GM20000 (cell line): ENCODE data around the gene ARF1.

ENCODE experiments used
- DNase-seq: peaks from one replicate; pipeline ENCODE4 v3.0.0; 2012; ENCODE audit warnings: low spot score
- TF ChIP-seq, protein P1 (sequence below): IDR thresholded peaks from 2 replicates; pipeline ENCODE4 v1.5.1; 2012; ENCODE audit warnings: mild to moderate bottlenecking, control low read depth; ENCODE audit errors: extremely low read depth, missing control alignments

The ARF1 gene

DNA sequence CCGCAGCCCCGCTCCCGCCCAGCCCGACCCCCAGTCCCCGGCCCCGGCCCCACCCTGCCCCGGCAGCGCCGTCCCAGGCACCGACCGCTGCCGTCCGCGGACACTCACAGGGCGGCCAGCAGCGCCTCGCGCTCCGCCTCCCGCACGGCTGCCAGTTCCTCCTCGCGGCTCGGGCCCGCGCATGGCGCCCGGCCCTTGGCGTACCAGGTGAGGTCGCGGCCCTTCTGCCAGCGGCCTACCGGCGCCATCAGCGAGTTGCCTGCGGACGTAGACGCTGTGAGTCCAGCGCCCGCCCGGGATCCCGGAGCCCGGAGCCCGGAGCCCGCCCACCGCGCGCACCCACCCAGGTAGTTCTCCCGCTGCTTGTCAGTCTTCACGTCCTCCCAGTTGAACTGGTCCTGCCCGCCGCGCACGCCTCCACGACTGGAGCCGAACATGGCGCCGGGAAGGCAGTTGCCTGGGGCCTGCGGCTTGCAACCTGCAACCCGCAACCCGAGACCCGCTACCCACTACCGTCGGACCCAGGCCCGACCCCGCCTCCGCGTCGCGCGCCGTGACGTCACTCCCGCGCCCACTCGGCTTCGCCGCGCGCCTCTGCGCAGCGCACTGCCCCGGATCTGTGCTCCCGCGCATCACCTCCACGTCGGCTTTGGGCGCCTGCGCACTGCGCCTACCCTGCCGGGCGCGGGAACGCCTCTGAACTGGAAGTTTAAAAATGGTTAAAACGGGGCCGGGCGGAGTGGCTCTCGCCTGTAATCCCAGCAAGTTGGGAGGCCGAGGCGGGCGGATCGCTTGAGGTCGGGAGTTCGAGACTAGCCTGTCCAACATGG lies 20.5 kb downstream of the ARF1 start, which contains the start of gene C1orf35:
C1orf35 (minus strand) TSS at position 535 of the 830 bp plus-strand sequence; CDS start at position 437, 98 bp downstream.
- TF ChIP-seq, protein P1, sequence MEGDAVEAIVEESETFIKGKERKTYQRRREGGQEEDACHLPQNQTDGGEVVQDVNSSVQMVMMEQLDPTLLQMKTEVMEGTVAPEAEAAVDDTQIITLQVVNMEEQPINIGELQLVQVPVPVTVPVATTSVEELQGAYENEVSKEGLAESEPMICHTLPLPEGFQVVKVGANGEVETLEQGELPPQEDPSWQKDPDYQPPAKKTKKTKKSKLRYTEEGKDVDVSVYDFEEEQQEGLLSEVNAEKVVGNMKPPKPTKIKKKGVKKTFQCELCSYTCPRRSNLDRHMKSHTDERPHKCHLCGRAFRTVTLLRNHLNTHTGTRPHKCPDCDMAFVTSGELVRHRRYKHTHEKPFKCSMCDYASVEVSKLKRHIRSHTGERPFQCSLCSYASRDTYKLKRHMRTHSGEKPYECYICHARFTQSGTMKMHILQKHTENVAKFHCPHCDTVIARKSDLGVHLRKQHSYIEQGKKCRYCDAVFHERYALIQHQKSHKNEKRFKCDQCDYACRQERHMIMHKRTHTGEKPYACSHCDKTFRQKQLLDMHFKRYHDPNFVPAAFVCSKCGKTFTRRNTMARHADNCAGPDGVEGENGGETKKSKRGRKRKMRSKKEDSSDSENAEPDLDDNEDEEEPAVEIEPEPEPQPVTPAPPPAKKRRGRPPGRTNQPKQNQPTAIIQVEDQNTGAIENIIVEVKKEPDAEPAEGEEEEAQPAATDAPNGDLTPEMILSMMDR = no peak
- DNase-seq = peak; percentile 98

DNA sequence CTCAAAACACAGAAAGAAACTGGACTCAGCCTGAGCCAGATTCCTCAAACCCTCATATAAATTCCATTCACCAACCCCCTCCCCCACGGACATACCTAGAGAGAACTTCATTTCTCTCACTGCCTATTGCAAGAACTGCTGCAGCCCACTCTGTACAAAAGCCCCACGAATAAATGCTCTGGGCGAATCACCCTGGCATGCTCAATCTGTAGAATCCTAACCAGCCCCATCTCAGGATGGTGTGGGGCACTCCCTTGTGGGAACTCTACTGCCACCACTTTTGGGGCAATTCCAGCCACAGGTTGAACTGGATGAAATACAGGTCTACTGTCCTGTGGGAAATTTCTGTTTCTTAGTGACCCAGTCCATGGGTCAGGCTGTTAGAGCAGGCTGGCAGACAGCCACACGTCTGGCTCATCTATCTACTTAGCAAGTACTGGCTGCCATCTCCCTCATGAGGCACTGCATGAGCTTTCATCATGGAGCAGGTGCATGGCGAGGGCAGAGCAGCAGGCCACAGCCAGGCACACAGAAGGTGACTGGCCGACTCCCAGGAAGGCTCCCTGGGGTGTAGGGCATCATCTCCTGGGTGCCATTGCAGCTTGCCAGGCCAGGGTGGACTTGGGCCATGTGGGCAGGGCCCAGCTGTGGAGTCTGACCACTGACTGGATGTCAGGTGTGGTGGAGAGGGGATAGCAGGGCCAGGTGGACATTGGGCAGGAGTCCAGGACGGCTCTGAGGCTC lies 22.2 kb downstream of the ARF1 start:
- DNase-seq = peak; percentile 2
- TF ChIP-seq, protein P1 = no peak

DNA sequence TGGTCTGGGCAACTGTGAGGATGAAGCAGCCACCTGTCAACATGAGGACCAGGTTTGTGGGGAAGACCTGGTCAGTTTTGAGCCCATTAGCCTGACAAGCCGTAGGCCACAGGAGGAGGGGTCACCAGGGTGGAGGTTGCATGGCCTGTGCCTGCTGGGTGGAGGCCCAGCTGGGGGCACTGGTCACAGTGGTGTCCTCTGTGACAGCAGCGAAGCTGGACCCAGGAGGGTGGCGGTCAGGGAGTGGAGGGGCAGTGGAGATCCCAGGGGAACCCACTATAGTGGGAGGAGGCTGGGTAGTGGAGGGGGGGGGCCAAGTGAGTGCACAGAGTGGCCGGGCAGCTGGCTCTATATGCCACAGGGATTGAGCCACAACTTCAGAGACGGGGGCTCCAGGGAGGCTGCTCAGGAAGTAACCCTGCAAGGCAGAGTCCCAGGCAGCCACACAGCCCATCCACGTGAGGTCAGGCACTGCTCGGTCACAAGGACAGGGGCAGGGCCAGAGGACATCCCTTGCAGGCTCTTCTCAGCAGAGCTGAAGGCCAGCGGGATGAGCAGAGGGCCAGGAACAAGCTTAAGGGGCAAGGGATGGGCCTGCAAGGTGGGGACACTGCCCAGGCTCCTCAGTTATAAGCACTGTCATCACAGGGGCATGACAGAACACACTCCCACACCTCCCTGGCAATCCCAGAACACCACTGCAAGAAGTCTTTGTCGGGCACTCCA lies 22.9 kb downstream of the ARF1 start:
- no peak for DNase-seq
- TF ChIP-seq, protein P1 = no peak

DNA sequence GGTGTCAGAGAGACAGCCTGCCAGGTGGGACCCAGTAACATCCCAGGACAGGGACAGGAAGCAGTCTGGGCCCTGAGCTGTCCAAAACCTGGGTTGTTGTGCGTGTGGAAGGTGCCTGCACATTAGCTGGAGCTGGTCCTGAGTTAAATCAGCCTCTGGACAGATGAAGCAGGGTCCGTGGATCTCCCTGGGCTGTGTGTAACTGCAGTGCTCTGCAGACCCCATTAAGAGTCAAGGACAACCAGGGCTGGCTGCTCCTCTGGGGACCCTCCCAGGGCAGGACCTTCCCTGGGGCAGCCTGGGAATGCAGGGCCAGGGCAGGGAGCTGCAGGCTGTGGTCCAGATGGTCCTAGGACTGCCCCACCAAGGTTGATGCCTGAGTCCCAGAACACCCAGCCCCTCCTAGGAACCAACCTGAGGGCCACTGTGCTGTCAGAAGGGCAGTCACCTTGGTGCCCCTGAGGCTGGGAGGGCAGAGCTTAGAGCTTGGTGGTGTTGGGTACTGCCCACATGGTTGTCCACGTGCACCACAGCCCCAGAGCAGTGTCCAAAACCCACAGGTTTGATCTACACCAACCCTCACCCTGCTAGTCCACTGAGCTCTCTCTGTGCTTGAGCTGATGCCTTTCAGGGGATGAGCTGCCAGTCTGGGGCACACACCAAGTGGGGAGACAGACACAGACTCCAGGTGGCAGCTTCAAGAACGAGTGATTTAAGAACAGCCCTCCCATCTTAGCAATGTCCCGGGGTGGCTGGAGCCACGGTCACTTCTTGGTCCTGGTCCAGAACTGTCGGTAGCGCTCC lies 23.7 kb downstream of the ARF1 start:
- DNase-seq = no peak
- TF ChIP-seq, protein P1 = no peak

DNA sequence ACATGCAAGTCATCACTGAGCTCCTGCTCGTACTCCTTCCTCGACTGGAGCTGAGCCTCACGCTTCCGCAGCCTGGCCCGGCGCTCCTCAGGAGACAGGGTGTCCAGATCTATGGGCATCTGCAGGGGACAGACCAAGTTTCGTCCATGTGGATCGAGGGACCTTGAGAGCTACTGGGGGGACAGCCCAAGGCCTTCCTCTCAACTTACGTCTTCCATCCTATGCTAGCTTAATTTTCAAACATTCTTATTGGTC lies 24.2 kb downstream of the ARF1 start:
- DNase-seq = no peak
- TF ChIP-seq, protein P1 = no peak

DNA sequence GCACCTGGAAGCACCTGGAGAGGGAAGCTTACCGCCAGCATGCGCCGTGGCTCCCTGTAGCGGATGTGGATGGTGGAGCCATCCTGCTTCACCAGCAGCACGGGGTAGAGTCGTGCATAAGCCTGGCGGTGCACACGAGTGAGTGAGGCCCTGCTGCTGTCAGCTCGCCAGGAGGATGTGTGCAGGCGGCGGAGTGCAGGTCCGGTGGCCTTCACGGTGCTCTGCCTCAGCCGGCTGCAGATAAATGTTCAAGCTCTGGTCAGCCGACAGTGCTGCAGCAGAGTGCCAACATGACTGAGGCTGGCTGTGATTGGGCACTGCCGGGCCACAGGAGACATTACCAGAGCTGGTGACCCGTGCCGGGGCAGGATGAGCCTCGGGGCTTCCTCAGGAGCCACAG lies 25.1 kb downstream of the ARF1 start:
- TF ChIP-seq, protein P1 = no peak
- DNase-seq = no peak
